IPS DF 6.9 (cell line): ENCODE data around the gene PARD3.

Experiments used
- DNase-seq: peaks from one replicate; pipeline ENCODE4 v3.0.0-alpha.2; 2013; ENCODE audit warnings: low read depth, low spot score
- H3K27ac ChIP-seq: one replicate; pipeline ENCODE4 v1.5.1; 2013; ENCODE audit warnings: low read length, control low read depth
- H3K27me3 ChIP-seq: 2 replicates; pipeline ENCODE4 v1.6.1; 2013; ENCODE audit warnings: mild to moderate bottlenecking, low read length; ENCODE audit not compliant: control insufficient read depth, insufficient read depth
- H3K36me3 ChIP-seq: 2 replicates; pipeline ENCODE4 v1.6.1; 2013; ENCODE audit warnings: low read length; ENCODE audit not compliant: control insufficient read depth, insufficient read depth
- H3K4me1 ChIP-seq: 2 replicates; pipeline ENCODE4 v1.6.1; 2013; ENCODE audit warnings: low read length; ENCODE audit not compliant: control insufficient read depth, insufficient read depth
- H3K4me3 ChIP-seq: 2 replicates; pipeline ENCODE4 v1.5.1; 2013; ENCODE audit warnings: mild to moderate bottlenecking, low read length
- H3K9me3 ChIP-seq: 2 replicates; pipeline ENCODE4 v1.6.1; 2013; ENCODE audit warnings: low read length, inconsistent platforms; ENCODE audit not compliant: control insufficient read depth, insufficient read depth
- WGBS: extraction: QIAGEN DNeasy Blood & Tissue Kit; methylation state at CpG from one replicate; pipeline ENCODE4 v1.1.7; 2013; ENCODE audit warnings: mixed read lengths, missing lambda C conversion rate; ENCODE audit not compliant: insufficient read length, insufficient coverage; 5-methylcytosine and 5-hydroxymethylcytosine counted together

PARD3 gene

GRCh38 chr10:34522546-34522945 lies 292.6 kb downstream of the PARD3 start:
- WGBS, result 100% methylated on average over 1 of the region's 6 CpGs
- Histone ChIP-seq H3K36me3 (no peaks in the 10 kb centered on the region), H3K27ac (no peak overlapping the region), H3K4me1 (peaks cover 2% of the 10 kb centered on the region; the same call in 1 of the 2 replicates), H3K4me3 (no peak overlapping the region), H3K27me3 (no peaks in the 10 kb centered on the region), H3K9me3 (no peaks in the 10 kb centered on the region)
- DNase-seq, result no peak

DNA sequence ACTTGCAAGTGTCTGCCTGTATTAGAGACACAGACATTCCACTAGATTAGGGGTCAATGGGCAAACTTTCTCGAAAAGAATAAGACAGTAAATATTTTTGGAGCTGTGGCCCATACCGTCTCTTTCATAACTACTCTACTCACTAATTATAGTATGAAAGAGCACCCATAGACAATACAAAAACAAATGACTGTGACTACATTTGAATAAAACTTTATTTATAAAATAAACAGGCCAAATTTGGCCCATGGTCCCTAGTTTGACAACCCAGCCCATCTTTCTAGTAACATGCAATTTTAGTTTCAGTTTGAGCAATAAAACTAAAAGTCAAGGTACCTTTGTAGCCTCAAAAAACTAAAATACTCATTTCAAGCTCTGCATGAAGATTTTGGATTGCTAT lies 294.6 kb downstream of the PARD3 start:
- Histone ChIP-seq H3K27ac (no peak overlapping the region), H3K27me3 (no peaks in the 10 kb centered on the region), H3K4me3 (no peak overlapping the region), H3K9me3 (no peaks in the 10 kb centered on the region), H3K36me3 (no peaks in the 10 kb centered on the region), H3K4me1 (no peaks in the 10 kb centered on the region)
- no CpG with 5 or more reads among the region's 2 CpGs for WGBS
- DNase-seq, result no peak

- Histone ChIP-seq H3K27me3 (no peaks in the 10 kb centered on the region), H3K9me3 (no peaks in the 10 kb centered on the region), H3K4me1 (no peaks in the 10 kb centered on the region), H3K4me3 (no peak overlapping the region), H3K27ac (no peak overlapping the region), H3K36me3 (no peaks in the 10 kb centered on the region)
- no peak for DNase-seq
- no CpG with 5 or more reads among the region's 7 CpGs for WGBS
Measured at GRCh38 chr10:34520084-34520483, 295.0 kb downstream of the PARD3 start.

GRCh38 chr10:34514290-34514689 lies 300.8 kb downstream of the PARD3 start:
- H3K4me1 ChIP-seq, result no peaks in the 10 kb centered on the region
- no CpG with 5 or more reads among the region's 4 CpGs for WGBS
- no peak overlapping the region for H3K27ac ChIP-seq
- H3K9me3 ChIP-seq, result no peaks in the 10 kb centered on the region
- no peaks in the 10 kb centered on the region for H3K36me3 ChIP-seq
- no peaks in the 10 kb centered on the region for H3K27me3 ChIP-seq
- H3K4me3 ChIP-seq, result no peak overlapping the region
- DNase-seq, result no peak

DNA sequence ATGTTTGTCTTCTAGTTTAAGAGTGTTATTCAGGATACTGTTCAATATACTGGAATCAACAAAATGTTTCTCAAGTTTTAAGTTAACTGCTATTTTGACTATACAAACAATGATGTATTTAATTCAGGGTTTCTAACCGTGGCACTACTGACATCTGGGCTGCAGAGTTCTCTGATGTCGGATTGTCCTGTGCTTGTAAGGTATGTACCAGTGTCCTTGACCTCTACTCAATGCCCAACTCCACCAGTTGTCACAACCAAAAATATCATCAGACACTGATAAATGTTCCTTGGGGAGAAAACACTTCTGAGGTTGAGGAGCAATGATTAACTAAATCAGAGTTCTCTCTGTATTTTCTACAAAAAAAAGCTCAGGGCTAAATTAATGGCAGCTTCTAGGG lies 301.5 kb downstream of the PARD3 start:
- Histone ChIP-seq H3K27me3 (no peaks in the 10 kb centered on the region), H3K9me3 (no peaks in the 10 kb centered on the region), H3K4me3 (no peak overlapping the region), H3K27ac (no peak overlapping the region), H3K36me3 (no peaks in the 10 kb centered on the region), H3K4me1 (no peaks in the 10 kb centered on the region)
- DNase-seq, result no peak
- WGBS, result no CpG with 5 or more reads among the region's 2 CpGs

GRCh38 chr10:34507217-34507616 lies 307.9 kb downstream of the PARD3 start:
- Histone ChIP-seq H3K27ac (no peak overlapping the region), H3K4me3 (no peak overlapping the region), H3K4me1 (no peaks in the 10 kb centered on the region; the same call in 1 of the 2 replicates), H3K27me3 (no peaks in the 10 kb centered on the region), H3K9me3 (no peaks in the 10 kb centered on the region), H3K36me3 (no peaks in the 10 kb centered on the region)
- no peak for DNase-seq
- WGBS, result no CpG with 5 or more reads among the region's 3 CpGs

- WGBS, result no CpG with 5 or more reads among the region's 5 CpGs
- H3K4me3 ChIP-seq, result no peak overlapping the region
- no peak overlapping the region for H3K27ac ChIP-seq
- no peak for DNase-seq
- H3K9me3 ChIP-seq, result no peaks in the 10 kb centered on the region
- no peaks in the 10 kb centered on the region for H3K27me3 ChIP-seq
- no peaks in the 10 kb centered on the region for H3K36me3 ChIP-seq
- H3K4me1 ChIP-seq, result no peaks in the 10 kb centered on the region; the same call in 1 of the 2 replicates
Measured at GRCh38 chr10:34506786-34507185, 308.3 kb downstream of the PARD3 start.

- H3K27ac ChIP-seq, result no peak overlapping the region
- DNase-seq, result no peak
Measured at GRCh38 chr10:34505338-34505737, 309.8 kb downstream of the PARD3 start.

DNA sequence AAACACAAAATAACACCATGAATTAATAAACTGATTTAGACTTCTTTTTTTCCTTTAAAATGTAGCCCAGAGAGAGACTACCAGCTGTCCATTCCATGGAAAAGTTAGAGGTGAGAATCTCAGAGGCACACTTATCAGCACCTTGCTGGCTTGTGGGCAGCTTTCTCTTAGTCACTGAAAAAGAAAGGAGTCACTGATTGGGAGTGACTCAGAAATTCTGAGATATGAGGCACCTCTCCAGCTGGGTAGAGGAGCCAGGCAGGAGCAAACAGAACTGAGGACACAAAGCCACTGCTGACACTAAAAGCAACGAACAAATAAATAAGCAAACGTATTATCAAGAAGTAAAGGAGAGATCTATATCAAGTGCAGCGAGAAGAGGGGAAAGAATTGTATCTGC lies 310.6 kb downstream of the PARD3 start:
- H3K27me3 ChIP-seq, result no peaks in the 10 kb centered on the region
- no peak for DNase-seq
- H3K9me3 ChIP-seq, result no peaks in the 10 kb centered on the region
- WGBS, result no CpG with 5 or more reads among the region's 3 CpGs
- H3K27ac ChIP-seq, result no peak overlapping the region
- H3K36me3 ChIP-seq, result no peaks in the 10 kb centered on the region
- no peak overlapping the region for H3K4me3 ChIP-seq
- H3K4me1 ChIP-seq, result no peaks in the 10 kb centered on the region; the same call in 1 of the 2 replicates

More at GRCh38 chr10:34505338-34505737, 309.8 kb downstream of the PARD3 start:
- no CpG with 5 or more reads among the region's 2 CpGs for WGBS
- H3K4me3 ChIP-seq, result no peak overlapping the region
- H3K27me3 ChIP-seq, result no peaks in the 10 kb centered on the region
- no peaks in the 10 kb centered on the region; the same call in 1 of the 2 replicates for H3K4me1 ChIP-seq
- H3K36me3 ChIP-seq, result no peaks in the 10 kb centered on the region
- no peaks in the 10 kb centered on the region for H3K9me3 ChIP-seq

DNA sequence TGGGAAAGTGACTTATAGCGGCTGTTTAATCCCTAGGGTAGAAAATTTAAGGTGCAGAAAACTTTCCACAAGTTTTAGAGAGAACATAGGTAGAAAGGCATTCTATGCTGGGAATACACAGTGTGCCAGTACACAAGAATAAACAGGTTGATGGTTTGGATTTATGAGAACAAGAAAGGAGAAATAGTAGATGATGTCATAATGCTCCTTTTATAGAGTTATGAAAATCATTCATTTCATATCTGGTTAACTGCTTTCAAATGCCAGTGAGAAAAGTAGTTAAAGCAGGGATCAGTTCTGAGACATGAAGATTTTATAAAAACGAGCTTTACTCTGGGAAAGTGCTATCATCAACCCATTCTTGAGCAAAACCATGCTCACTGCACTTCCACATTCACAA lies 311.4 kb downstream of the PARD3 start:
- Histone ChIP-seq H3K4me1 (no peaks in the 10 kb centered on the region; the same call in 1 of the 2 replicates), H3K27me3 (no peaks in the 10 kb centered on the region), H3K9me3 (no peaks in the 10 kb centered on the region), H3K27ac (no peak overlapping the region), H3K36me3 (no peaks in the 10 kb centered on the region), H3K4me3 (no peak overlapping the region)
- DNase-seq, result no peak
- WGBS, result no CpG with 5 or more reads among the region's 2 CpGs

DNA sequence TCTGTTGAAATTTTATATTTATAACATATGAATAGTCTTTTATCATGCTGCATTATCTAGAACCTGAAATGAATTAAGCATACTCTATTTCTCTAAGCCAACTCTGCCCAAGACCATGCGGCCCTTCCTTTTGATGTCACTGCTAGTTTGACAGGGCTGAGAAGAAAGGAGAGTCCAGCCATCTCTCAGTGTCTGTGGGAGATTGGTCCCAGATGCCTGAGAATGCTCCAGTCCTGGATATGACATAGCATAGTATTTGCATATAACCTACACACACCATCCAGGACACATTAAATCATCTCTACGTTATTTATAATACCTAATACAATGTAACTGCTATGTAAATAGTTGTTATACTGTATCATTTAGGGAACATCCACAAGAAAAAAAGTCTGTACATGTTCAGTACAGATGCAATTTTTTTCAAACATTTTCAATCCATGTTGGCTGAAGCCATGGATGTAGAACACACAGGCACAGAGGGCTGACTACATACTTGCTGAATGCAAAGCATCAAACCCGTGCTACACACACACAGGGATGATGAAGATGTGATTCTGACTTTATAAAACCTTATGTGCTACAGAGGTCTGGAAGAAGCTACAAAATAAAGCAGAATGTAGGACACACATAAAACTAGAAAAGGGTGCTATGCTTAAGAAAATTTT lies 315.4 kb downstream of the PARD3 start:
- Histone ChIP-seq H3K27me3 (no peaks in the 10 kb centered on the region), H3K27ac (no peak overlapping the region), H3K4me1 (no peaks in the 10 kb centered on the region; the same call in 1 of the 2 replicates), H3K4me3 (no peak overlapping the region), H3K36me3 (no peaks in the 10 kb centered on the region), H3K9me3 (no peaks in the 10 kb centered on the region)
- no peak for DNase-seq
- WGBS, result no CpG with 5 or more reads among the region's 3 CpGs
